Endodermal cell (in vitro differentiated cells): ENCODE data around the gene FYN. TPM values are rescaled to one million over a fixed set of nuclear protein-coding genes. Genes with fewer than 3 reads are reported as not detected.

Experiments used
- DNase-seq: peaks from one replicate; pipeline ENCODE4 v3.0.0-alpha.2; 2017
- H3K27ac ChIP-seq: 2 replicates; pipeline ENCODE4 v1.5.1; 2013; ENCODE audit warnings: mild to moderate bottlenecking, low read depth, low read length, moderate library complexity
- H3K27me3 ChIP-seq: 2 replicates; pipeline ENCODE4 v1.6.1; 2013; ENCODE audit warnings: mild to moderate bottlenecking, low read length, moderate library complexity; ENCODE audit not compliant: insufficient read depth, control insufficient read depth, poor library complexity, severe bottlenecking
- H3K36me3 ChIP-seq: 2 replicates; pipeline ENCODE4 v1.7.0; 2013; ENCODE audit warnings: mild to moderate bottlenecking, low read length, moderate library complexity; ENCODE audit not compliant: control insufficient read depth, insufficient read depth
- H3K4me1 ChIP-seq: one replicate; pipeline ENCODE4 v1.7.0; 2013; ENCODE audit warnings: low read length; ENCODE audit not compliant: control insufficient read depth, insufficient read depth
- H3K4me3 ChIP-seq: 2 replicates; pipeline ENCODE4 v1.5.1; 2013; ENCODE audit warnings: mild to moderate bottlenecking, low read length, moderate library complexity
- H3K9ac ChIP-seq: 2 replicates; pipeline ENCODE4 v1.6.1; 2013; ENCODE audit warnings: mild to moderate bottlenecking, low read length, moderate library complexity; ENCODE audit not compliant: poor library complexity, severe bottlenecking; ENCODE audit errors: extremely low read depth
- H3K9me3 ChIP-seq: 2 replicates; pipeline ENCODE4 v1.6.1; 2013; ENCODE audit warnings: mild to moderate bottlenecking, low read length, moderate library complexity; ENCODE audit not compliant: control insufficient read depth
- H3K27ac Mint-ChIP-seq: 2 replicates; pipeline ENCODE4 v1.8.0; 2020; ENCODE audit warnings: mixed read lengths
- H3K27me3 Mint-ChIP-seq: 2 replicates; pipeline ENCODE4 v1.8.0; 2021; ENCODE audit warnings: mild to moderate bottlenecking, mixed read lengths; ENCODE audit not compliant: insufficient read depth
- H3K36me3 Mint-ChIP-seq: 2 replicates; pipeline ENCODE4 v1.8.0; 2020; ENCODE audit warnings: low read depth, mixed read lengths
- H3K4me1 Mint-ChIP-seq: 2 replicates; pipeline ENCODE4 v1.8.0; 2020; ENCODE audit warnings: mixed read lengths
- H3K4me3 Mint-ChIP-seq: 2 replicates; pipeline ENCODE4 v1.8.0; 2020; ENCODE audit warnings: mild to moderate bottlenecking, moderate library complexity, mixed read lengths
- H3K9me3 Mint-ChIP-seq: 2 replicates; pipeline ENCODE4 v1.8.0; 2020; ENCODE audit warnings: mild to moderate bottlenecking, mixed read lengths
- WGBS, 2 experiments: methylation state at CpG; one replicate each; pipeline versions ENCODE4 v1.1.5 to v1.1.7; 2013; ENCODE audit warnings: missing lambda C conversion rate in 2 of 2, mixed read lengths in 1 of 2; ENCODE audit not compliant: insufficient coverage in 1 of 2, insufficient read length in 1 of 2; 5-methylcytosine and 5-hydroxymethylcytosine counted together
- total RNA-seq, 2 donors: library from RNA; stranded (reverse); fragmentation: NEBNext Ultra II Directional in 1 of 2; extraction: Animal tissue kit (Norgen Biotek cat#: 25700) in 1 of 2; gene quantifications; 2 replicates in 1 of 2; 3 replicates in 1 of 2; pipeline ENCODE4 v1.2.1, GENCODE V29; 2021
- TF ChIP-seq, protein P1 (sequence below): fragments of 200-600 bp; sonication (generic); conservative IDR thresholded peaks from 2 replicates; pipeline ENCODE4 v1.5.0; 2021; ENCODE audit warnings: antibody characterized with exemption, mild to moderate bottlenecking

Gene FYN
- total RNA-seq, 2 donors from 2014 or later: 70.0 to 96.4 TPM

DNA sequence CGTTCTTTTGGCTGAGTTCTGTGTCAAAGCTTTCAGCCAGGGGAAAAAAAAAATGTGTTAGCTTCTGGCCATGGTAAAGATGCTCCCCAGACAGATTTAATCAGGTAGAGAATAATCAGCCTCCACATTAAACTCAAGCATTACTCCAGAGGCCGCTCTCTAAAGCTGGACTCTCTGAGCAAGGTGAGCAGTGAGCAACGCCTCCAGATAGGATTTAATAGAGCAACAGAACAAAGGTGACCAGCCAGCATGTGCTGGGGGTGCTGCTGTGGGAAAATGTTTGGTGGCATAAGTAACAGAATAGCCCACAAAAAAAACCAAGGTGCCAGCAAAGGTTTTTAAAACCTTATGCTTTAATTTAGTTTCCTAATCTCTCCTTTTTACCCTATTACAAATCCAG lies 164.1 kb downstream of the FYN start:
- Histone ChIP-seq H3K27ac (no peak overlapping the region), H3K36me3 (peaks cover 17% of the 10 kb centered on the region), H3K9me3 (no peaks in the 10 kb centered on the region), H3K27me3 (no peaks in the 10 kb centered on the region), H3K4me1 (peaks cover 2% of the 10 kb centered on the region), H3K9ac (no peak overlapping the region), H3K4me3 (no peak overlapping the region)
- Mint-ChIP-seq H3K4me3 (no peak overlapping the region), H3K27ac (no peak overlapping the region), H3K36me3 (peaks cover 16% of the 10 kb centered on the region), H3K27me3 (no peaks in the 10 kb centered on the region), H3K4me1 (peaks cover 34% of the 10 kb centered on the region), H3K9me3 (no peaks in the 10 kb centered on the region)
- TF ChIP-seq, protein P1, sequence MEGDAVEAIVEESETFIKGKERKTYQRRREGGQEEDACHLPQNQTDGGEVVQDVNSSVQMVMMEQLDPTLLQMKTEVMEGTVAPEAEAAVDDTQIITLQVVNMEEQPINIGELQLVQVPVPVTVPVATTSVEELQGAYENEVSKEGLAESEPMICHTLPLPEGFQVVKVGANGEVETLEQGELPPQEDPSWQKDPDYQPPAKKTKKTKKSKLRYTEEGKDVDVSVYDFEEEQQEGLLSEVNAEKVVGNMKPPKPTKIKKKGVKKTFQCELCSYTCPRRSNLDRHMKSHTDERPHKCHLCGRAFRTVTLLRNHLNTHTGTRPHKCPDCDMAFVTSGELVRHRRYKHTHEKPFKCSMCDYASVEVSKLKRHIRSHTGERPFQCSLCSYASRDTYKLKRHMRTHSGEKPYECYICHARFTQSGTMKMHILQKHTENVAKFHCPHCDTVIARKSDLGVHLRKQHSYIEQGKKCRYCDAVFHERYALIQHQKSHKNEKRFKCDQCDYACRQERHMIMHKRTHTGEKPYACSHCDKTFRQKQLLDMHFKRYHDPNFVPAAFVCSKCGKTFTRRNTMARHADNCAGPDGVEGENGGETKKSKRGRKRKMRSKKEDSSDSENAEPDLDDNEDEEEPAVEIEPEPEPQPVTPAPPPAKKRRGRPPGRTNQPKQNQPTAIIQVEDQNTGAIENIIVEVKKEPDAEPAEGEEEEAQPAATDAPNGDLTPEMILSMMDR: no peak
- no peak for DNase-seq
- 75 to 92% methylated on average over 2 to 3 of the region's 3 CpGs for WGBS, 2 experiments

DNA sequence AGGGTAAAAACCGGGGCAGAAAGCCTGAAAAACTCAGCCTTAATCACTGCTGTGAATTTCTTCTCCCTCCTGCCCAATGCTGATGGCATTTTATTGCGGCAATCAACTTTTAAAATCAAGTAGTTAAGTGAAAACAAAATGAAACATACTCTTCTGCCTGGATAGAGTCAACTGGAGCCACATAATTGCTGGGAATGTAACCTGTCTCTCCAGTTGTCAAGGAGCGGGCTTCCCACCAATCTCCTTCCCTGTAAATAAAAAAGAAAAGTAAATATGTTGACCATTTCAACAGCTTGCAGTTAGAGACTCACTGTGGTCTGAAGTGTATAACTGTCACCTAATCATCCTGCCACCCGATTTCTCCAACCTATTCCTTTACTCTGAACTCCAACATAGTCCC lies 165.5 kb downstream of the FYN start:
- H3K9ac ChIP-seq: no peak overlapping the region
- peaks cover 18% of the 10 kb centered on the region for H3K36me3 ChIP-seq
- Mint-ChIP-seq H3K9me3 (no peaks in the 10 kb centered on the region), H3K4me3 (no peak overlapping the region), H3K27ac (no peak overlapping the region), H3K27me3 (no peaks in the 10 kb centered on the region), H3K4me1 (peaks cover 34% of the 10 kb centered on the region), H3K36me3 (peaks cover 21% of the 10 kb centered on the region)
- TF ChIP-seq, protein P1: no peak
- H3K27ac ChIP-seq: no peak overlapping the region
- no peak for DNase-seq
- no peaks in the 10 kb centered on the region for H3K27me3 ChIP-seq
- peaks cover 2% of the 10 kb centered on the region for H3K4me1 ChIP-seq
- no peaks in the 10 kb centered on the region for H3K9me3 ChIP-seq
- 89 to 96% methylated on average over 3 to 4 of the region's 4 CpGs for WGBS, 2 experiments
- H3K4me3 ChIP-seq: no peak overlapping the region

DNA sequence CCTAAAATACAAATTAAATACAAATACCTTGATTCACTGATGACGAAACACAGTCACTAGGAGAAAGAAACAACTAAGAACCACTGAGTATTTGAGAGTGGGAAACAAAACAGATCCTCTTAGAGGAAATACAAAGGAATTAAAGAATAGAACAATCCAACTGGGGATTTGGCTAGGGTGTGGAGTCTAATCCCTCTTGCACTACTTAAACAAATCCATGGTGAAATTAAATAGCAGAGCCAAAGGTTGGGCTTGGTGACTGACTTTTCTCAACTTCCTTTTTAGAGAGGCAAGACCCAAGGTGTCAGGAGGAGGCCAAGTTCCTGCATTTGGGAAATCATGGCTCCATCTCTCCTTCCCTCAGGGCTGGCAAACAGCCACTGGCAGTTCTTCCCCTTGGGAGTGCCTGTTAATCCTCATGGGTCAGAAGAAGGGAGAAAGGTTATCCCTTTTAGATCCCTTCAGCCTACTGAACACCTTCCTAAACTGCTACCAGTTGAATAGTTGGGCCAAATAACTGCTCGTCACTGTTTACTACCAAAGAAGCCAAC lies 166.3 kb downstream of the FYN start:
- H3K27me3 Mint-ChIP-seq: no peaks in the 10 kb centered on the region
- no peak for DNase-seq
- Histone ChIP-seq H3K27me3 (no peaks in the 10 kb centered on the region), H3K4me1 (peaks cover 2% of the 10 kb centered on the region), H3K9ac (no peak overlapping the region), H3K9me3 (no peaks in the 10 kb centered on the region), H3K36me3 (peaks cover 26% of the 10 kb centered on the region), H3K4me3 (no peak overlapping the region), H3K27ac (no peak overlapping the region)
- no peak overlapping the region for H3K27ac Mint-ChIP-seq
- H3K9me3 Mint-ChIP-seq: no peaks in the 10 kb centered on the region
- peaks cover 31% of the 10 kb centered on the region for H3K4me1 Mint-ChIP-seq
- TF ChIP-seq, protein P1: no peak
- H3K4me3 Mint-ChIP-seq: no peak overlapping the region
- peaks cover 19% of the 10 kb centered on the region for H3K36me3 Mint-ChIP-seq
- 97 to 100% methylated on average over 2 of the region's 2 CpGs for WGBS, 2 experiments
